Brain microvascular endothelial cell (primary cell): Measurements from ENCODE around the gene KLHL29.

ENCODE experiments used
- DNase-seq: peaks from one replicate; pipeline ENCODE4 v3.0.0-alpha.2; 2020
- H3K27ac ChIP-seq: fragments of 250-450 bp; sonication (Bioruptor Pico); 2 replicates; pipeline ENCODE4 v1.5.1; 2020; ENCODE audit warnings: mild to moderate bottlenecking, moderate library complexity
- H3K27me3 ChIP-seq: fragments of 250-450 bp; sonication (Bioruptor Pico); replicated peaks from 2 replicates; pipeline ENCODE4 v1.5.1; 2020; ENCODE audit warnings: mild to moderate bottlenecking
- H3K36me3 ChIP-seq: fragments of 250-450 bp; sonication (Bioruptor Pico); replicated peaks from 2 replicates; pipeline ENCODE4 v1.5.1; 2020; ENCODE audit warnings: mild to moderate bottlenecking
- H3K4me3 ChIP-seq: 2 replicates; pipeline ENCODE4 v1.5.1; 2011; ENCODE audit warnings: low read depth, mild to moderate bottlenecking, control low read depth, low read length, moderate library complexity
- CTCF ChIP-seq: IDR thresholded peaks from 2 replicates; pipeline ENCODE4 v1.5.1; 2011; ENCODE audit warnings: low read depth, mild to moderate bottlenecking, moderate library complexity, low read length, control low read depth, inconsistent platforms; ENCODE audit errors: missing control alignments
- in situ Hi-C: cut with HindIII; loops from 2 replicates; pipeline ENCODE4 v1.10.0; 2017; ENCODE audit warnings: low sequenced_read_pairs, low pct_ligation_motif_present

The KLHL29 gene

GRCh38 chr2:23456881-23457760 lies 72.1 kb downstream of the KLHL29 start:
- Histone ChIP-seq H3K36me3 (no peaks in the 10 kb centered on the region), H3K27ac (no peak overlapping the region), H3K27me3 (no peaks in the 10 kb centered on the region), H3K4me3 (no peak overlapping the region)
- no peak for TF ChIP-seq CTCF
- DNase-seq = peak; percentile 59
- in situ Hi-C loops = no loop called here

GRCh38 chr2:23457990-23458682 lies 73.2 kb downstream of the KLHL29 start:
- H3K27me3 ChIP-seq = no peaks in the 10 kb centered on the region
- no peak overlapping the region for H3K27ac ChIP-seq
- no peaks in the 10 kb centered on the region for H3K36me3 ChIP-seq
- DNase-seq = no peak
- in situ Hi-C loops = no loop called here
- TF ChIP-seq CTCF = no peak
- no peak overlapping the region for H3K4me3 ChIP-seq

- no peak overlapping the region for H3K4me3 ChIP-seq
- no peaks in the 10 kb centered on the region for H3K27me3 ChIP-seq
- in situ Hi-C loops = no loop called here
- no peaks in the 10 kb centered on the region for H3K36me3 ChIP-seq
- H3K27ac ChIP-seq = no peak overlapping the region
- no peak for DNase-seq
- no peak for TF ChIP-seq CTCF
These were observed 74.1 kb downstream of the KLHL29 start for GRCh38 chr2:23459032-23459431.

- H3K27me3 ChIP-seq = no peaks in the 10 kb centered on the region
- peak; percentile 39 for DNase-seq
These were observed 75.2 kb downstream of the KLHL29 start for GRCh38 chr2:23460228-23460627.

GRCh38 chr2:23460993-23461392 lies 76.0 kb downstream of the KLHL29 start:
- H3K27me3 ChIP-seq = no peaks in the 10 kb centered on the region
- no peak for TF ChIP-seq CTCF
- H3K36me3 ChIP-seq = no peaks in the 10 kb centered on the region
- H3K27ac ChIP-seq = no peak overlapping the region
- in situ Hi-C loops = no loop called here
- no peak overlapping the region for H3K4me3 ChIP-seq
- DNase-seq = no peak

More at GRCh38 chr2:23460228-23460627, 75.2 kb downstream of the KLHL29 start:
- no peak overlapping the region for H3K27ac ChIP-seq
- H3K4me3 ChIP-seq = no peak overlapping the region
- H3K36me3 ChIP-seq = no peaks in the 10 kb centered on the region
- in situ Hi-C loops = no loop called here
- TF ChIP-seq CTCF = peak; percentile 81
